Muscle of leg (tissue), 11 donors: ENCODE results near the gene SLC25A51. TPM values are rescaled to one million over a fixed set of nuclear protein-coding genes. Genes with fewer than 3 reads are reported as not detected.
A peak's percentile ranks its signal among the peaks of the same experiment; 100 is the strongest.
"Not testable (repeated sequence)": the region's sequence is repeated elsewhere in the genome, so short reads cannot be mapped to it uniquely, and the experiment has no call there.

Experiments used
- DNase-seq: peaks from one replicate; pipeline ENCODE4 v3.0.0; 2013
- H3K27ac ChIP-seq: one replicate; pipeline ENCODE4 v1.5.1; 2013; ENCODE audit warnings: mild to moderate bottlenecking, low read length, control low read depth
- H3K27me3 ChIP-seq: one replicate; pipeline ENCODE4 v1.6.1; 2013; ENCODE audit warnings: low read length; ENCODE audit not compliant: control insufficient read depth, insufficient read depth
- H3K36me3 ChIP-seq: one replicate; pipeline ENCODE4 v1.6.1; 2013; ENCODE audit warnings: low read length; ENCODE audit not compliant: control insufficient read depth, insufficient read depth
- H3K4me1 ChIP-seq: one replicate; pipeline ENCODE4 v1.6.1; 2013; ENCODE audit warnings: low read length; ENCODE audit not compliant: control insufficient read depth, insufficient read depth
- H3K4me3 ChIP-seq: one replicate; pipeline ENCODE4 v1.5.1; 2013; ENCODE audit warnings: low read length, control low read depth
- H3K9me3 ChIP-seq: replicated peaks from 2 replicates; pipeline ENCODE4 v1.6.1; 2013; ENCODE audit warnings: low read depth, low read length; ENCODE audit not compliant: control insufficient read depth
- WGBS: methylation state at CpG from one replicate; pipeline ENCODE4 v1.1.5; 2013; ENCODE audit warnings: missing lambda C conversion rate; ENCODE audit not compliant: insufficient coverage; 5-methylcytosine and 5-hydroxymethylcytosine counted together
- polyA plus RNA-seq, 8 donors: library from polyadenylated mRNA; unstranded; fragments of 120-200 nt; gene quantifications; one replicate each; pipeline versions ENCODE4 v1.2.1 to v1.2.3, GENCODE V29; 2013; ENCODE audit warnings: inconsistent platforms in 1 of 8, low replicate concordance in 1 of 8; ENCODE audit not compliant: insufficient read length in 8 of 8, insufficient read depth in 1 of 8
- total RNA-seq: library from RNA; stranded (reverse); fragments of 120-200 nt; gene quantifications from one replicate; pipeline ENCODE4 v1.2.4, GENCODE V29; 2013

SLC25A51 gene
- total and polyA plus RNA-seq, 9 donors: 9.6 to 19.7 (median 13.2) TPM

- Histone ChIP-seq H3K4me3 (no peak overlapping the region), H3K9me3 (no peaks in the 10 kb centered on the region), H3K27ac (no peak overlapping the region), H3K4me1 (peaks cover 14% of the 10 kb centered on the region), H3K27me3 (no peaks in the 10 kb centered on the region), H3K36me3 (peaks cover 16% of the 10 kb centered on the region)
- DNase-seq: peak; percentile 88
- 57% methylated on average over 7 of the region's 11 CpGs for WGBS
Observed at GRCh38 chr9:37913480-37914153, 9.7 kb upstream of the SLC25A51 start.

- WGBS: 11% methylated on average over 5 of the region's 6 CpGs
- Histone ChIP-seq H3K27me3 (no peaks in the 10 kb centered on the region), H3K4me1 (peaks cover 5% of the 10 kb centered on the region), H3K4me3 (no peak overlapping the region), H3K27ac (no peak overlapping the region), H3K9me3 (no peaks in the 10 kb centered on the region), H3K36me3 (no peaks in the 10 kb centered on the region)
- DNase-seq: no peak
Observed at GRCh38 chr9:37911271-37911681, 7.3 kb upstream of the SLC25A51 start.

- no peaks in the 10 kb centered on the region for H3K36me3 ChIP-seq
- no peak overlapping the region for H3K27ac ChIP-seq
- peaks cover 6% of the 10 kb centered on the region for H3K4me1 ChIP-seq
- no peaks in the 10 kb centered on the region for H3K27me3 ChIP-seq
- H3K4me3 ChIP-seq: no peak overlapping the region
- H3K9me3 ChIP-seq: no peaks in the 10 kb centered on the region
- WGBS: no CpG with 5 or more reads among the region's 4 CpGs
- DNase-seq: no peak
Observed at GRCh38 chr9:37910271-37910670, 6.3 kb upstream of the SLC25A51 start.

GRCh38 chr9:37909836-37910235 is 5.9 kb upstream of the SLC25A51 start:
- not testable (repeated sequence) for H3K36me3 ChIP-seq, H3K27me3 ChIP-seq, H3K27ac ChIP-seq, H3K4me1 ChIP-seq, DNase-seq, H3K4me3 ChIP-seq, H3K9me3 ChIP-seq
- WGBS: 75% methylated on average over 3 of the region's 5 CpGs

GRCh38 chr9:37909326-37909725 is 5.4 kb upstream of the SLC25A51 start:
- H3K27me3 ChIP-seq: no peaks in the 10 kb centered on the region
- 81% methylated on average over 2 of the region's 3 CpGs for WGBS
- peaks cover 11% of the 10 kb centered on the region for H3K4me1 ChIP-seq
- no peak overlapping the region for H3K27ac ChIP-seq
- H3K4me3 ChIP-seq: no peak overlapping the region
- no peaks in the 10 kb centered on the region for H3K36me3 ChIP-seq
- no peak for DNase-seq
- H3K9me3 ChIP-seq: no peaks in the 10 kb centered on the region

GRCh38 chr9:37908698-37909186 is 4.8 kb upstream of the SLC25A51 start:
- 83% methylated on average over 1 of the region's 4 CpGs for WGBS
- H3K27ac ChIP-seq: no peak overlapping the region
- peaks cover 11% of the 10 kb centered on the region for H3K4me1 ChIP-seq
- H3K27me3 ChIP-seq: no peaks in the 10 kb centered on the region
- H3K9me3 ChIP-seq: no peaks in the 10 kb centered on the region
- no peaks in the 10 kb centered on the region for H3K36me3 ChIP-seq
- no peak overlapping the region for H3K4me3 ChIP-seq
- no peak for DNase-seq

GRCh38 chr9:37908283-37908682 is 4.4 kb upstream of the SLC25A51 start:
- Histone ChIP-seq H3K4me1 (peaks cover 12% of the 10 kb centered on the region), H3K36me3 (no peaks in the 10 kb centered on the region), H3K4me3 (no peak overlapping the region), H3K27ac (no peak overlapping the region), H3K27me3 (no peaks in the 10 kb centered on the region), H3K9me3 (no peaks in the 10 kb centered on the region)
- no peak for DNase-seq
- 82% methylated on average over 1 of the region's 4 CpGs for WGBS

GRCh38 chr9:37906312-37907239 is 2.6 kb upstream of the SLC25A51 start:
- Histone ChIP-seq H3K27ac (no peak overlapping the region), H3K4me1 (peaks cover 19% of the 10 kb centered on the region), H3K36me3 (no peaks in the 10 kb centered on the region), H3K4me3 (no peak overlapping the region), H3K27me3 (no peaks in the 10 kb centered on the region), H3K9me3 (no peaks in the 10 kb centered on the region)
- DNase-seq: no peak
- 62% methylated on average over 7 of the region's 11 CpGs for WGBS

GRCh38 chr9:37905776-37906175 is 1.8 kb upstream of the SLC25A51 start:
- no peak for DNase-seq
- Histone ChIP-seq H3K4me1 (peaks cover 19% of the 10 kb centered on the region), H3K27me3 (no peaks in the 10 kb centered on the region), H3K9me3 (no peaks in the 10 kb centered on the region), H3K27ac (no peak overlapping the region), H3K36me3 (no peaks in the 10 kb centered on the region), H3K4me3 (no peak overlapping the region)
- WGBS: 88% methylated on average over 3 of the region's 4 CpGs

GRCh38 chr9:37905131-37905505 is 1.2 kb upstream of the SLC25A51 start:
- DNase-seq: no peak
- H3K27me3 ChIP-seq: no peaks in the 10 kb centered on the region
- no peaks in the 10 kb centered on the region for H3K9me3 ChIP-seq
- H3K4me1 ChIP-seq: peaks cover 19% of the 10 kb centered on the region
- H3K4me3 ChIP-seq: peak overlapping the region; percentile 78
- no peak overlapping the region for H3K27ac ChIP-seq
- H3K36me3 ChIP-seq: no peaks in the 10 kb centered on the region
- WGBS: 63% methylated on average over 3 of the region's 10 CpGs
